ENCODE measurements around the gene SPSB4.
"Not testable (repeated sequence)": the region's sequence is repeated elsewhere in the genome, so short reads cannot be mapped to it uniquely, and the experiment has no call there.

SPSB4 gene

GRCh38 chr3:141095546-141095937 is 44.4 kb downstream of the SPSB4 start:
- DNase-seq (ENCODE audit: low spot score): no peak

DNA sequence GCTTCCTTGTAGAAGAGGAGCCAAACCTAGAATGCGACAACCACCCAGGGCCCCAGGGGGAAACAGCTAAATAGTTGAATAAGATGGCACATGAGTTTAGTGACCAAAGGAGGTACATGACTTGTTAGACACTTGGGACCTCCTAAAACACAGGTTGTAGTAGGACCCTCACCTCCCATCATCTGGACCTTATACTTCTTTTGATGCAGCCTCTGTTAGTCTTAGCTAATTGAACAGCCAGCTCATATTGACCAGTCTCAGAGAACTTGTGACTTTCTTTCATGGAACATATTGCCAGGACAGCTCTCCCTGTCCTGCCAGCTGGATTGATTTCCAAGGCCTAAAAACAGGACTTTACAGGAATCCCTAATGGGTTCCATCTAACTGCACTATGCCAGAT is 45.0 kb downstream of the SPSB4 start:
- DNase-seq (ENCODE audit: low spot score): no peak

DNA sequence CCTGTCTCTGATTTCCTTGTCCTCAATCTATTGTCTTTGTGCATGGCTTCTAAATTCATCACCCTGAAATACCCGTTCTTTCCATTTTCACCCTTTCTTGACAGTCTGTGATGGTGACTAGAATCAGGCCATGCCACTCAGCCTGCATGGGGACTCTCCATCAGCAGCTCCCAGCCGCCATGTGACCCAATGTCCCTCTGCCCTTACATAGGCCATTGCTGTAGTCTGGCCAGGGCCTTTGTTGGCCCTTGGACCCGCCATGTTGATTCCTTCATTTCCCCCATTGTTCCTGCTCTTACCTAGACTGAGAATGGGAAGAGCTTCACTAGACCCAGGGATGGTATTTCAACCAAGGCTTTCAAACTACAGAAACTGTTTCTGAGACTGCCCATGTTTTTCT is 45.8 kb downstream of the SPSB4 start:
- no peak for DNase-seq (ENCODE audit: low spot score)

GRCh38 chr3:141100112-141100511 is 49.0 kb downstream of the SPSB4 start:
- DNase-seq (ENCODE audit: low spot score): no peak

DNA sequence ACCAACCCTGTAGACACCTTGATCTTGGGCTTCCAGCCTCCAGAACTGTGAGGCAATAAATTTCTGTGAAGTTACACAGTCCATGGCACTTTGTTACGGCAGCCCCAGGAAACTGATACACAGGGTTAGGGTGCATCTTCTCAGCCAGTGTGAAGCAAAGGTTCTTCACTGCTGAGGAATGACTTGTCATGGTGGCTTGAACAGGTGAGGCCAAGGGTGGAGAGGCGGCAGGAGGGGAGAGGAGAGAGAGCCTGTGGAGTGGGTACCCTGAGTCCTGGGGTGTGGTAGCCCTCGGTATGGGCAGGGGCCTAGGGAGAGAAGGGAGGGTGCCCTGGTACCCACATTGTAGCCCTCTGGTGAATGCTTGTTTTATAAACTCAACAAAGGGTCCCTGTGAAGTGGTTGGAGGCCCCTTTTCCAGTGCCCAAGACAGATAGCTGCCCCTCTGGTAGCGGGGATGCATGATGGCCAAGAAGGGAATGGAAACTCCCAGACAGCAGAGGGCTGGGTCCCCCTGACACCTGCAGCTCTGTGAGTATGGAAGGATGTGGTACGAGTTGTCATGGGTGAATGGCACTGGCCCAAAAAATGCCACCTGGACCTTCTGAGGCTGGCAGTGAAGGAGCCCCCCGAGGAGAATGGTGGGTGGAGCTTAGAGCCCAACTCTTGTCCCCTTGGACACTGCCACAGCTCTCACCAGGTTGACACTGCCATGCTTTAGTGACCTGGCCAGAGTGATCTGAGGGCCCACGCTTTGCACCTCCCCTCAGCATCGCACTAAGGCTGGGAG is 49.6 kb downstream of the SPSB4 start:
- no peak for DNase-seq (ENCODE audit: low spot score)

GRCh38 chr3:141102372-141102771 is 51.2 kb downstream of the SPSB4 start:
- no peak for DNase-seq (ENCODE audit: low spot score)

DNA sequence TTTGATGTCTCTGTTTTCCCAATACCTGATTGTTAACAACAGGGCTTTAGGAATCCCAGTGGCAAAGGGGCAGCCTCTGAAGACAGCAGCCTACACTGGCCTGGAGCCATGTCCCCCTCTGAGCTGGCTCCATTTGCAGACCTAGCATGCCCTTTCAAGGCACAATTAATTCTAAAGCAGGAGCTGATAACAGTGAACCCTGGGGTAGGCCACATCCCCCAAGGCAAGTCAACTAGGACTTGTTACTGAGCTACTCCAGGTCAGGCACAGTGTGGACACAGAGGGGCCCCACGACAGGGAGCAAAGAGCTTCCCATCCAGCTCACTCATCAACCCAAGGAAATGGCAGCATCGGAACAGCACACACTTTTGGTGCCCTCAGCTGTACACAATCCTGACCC is 51.9 kb downstream of the SPSB4 start:
- no peak for DNase-seq (ENCODE audit: low spot score)

DNA sequence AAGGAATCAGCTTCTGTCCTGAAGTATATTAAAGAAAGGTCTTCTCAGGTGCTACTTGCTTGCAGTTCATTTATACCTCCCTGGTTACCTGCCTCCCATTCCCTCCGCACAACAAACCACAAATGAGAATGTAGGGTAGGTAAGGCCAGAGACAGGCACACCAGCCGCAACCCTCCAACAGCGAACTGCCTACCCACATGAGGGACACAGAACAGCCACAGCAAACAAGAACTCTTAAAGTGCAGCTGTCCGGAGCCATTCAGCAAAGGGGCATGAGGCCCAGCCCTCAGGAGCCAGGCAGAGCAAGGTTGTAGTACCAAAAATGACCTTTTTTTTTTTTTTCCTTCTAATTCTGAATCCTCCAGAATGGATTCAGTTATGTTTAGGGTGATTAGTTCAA is 52.4 kb downstream of the SPSB4 start:
- DNase-seq (ENCODE audit: low spot score): no peak

DNA sequence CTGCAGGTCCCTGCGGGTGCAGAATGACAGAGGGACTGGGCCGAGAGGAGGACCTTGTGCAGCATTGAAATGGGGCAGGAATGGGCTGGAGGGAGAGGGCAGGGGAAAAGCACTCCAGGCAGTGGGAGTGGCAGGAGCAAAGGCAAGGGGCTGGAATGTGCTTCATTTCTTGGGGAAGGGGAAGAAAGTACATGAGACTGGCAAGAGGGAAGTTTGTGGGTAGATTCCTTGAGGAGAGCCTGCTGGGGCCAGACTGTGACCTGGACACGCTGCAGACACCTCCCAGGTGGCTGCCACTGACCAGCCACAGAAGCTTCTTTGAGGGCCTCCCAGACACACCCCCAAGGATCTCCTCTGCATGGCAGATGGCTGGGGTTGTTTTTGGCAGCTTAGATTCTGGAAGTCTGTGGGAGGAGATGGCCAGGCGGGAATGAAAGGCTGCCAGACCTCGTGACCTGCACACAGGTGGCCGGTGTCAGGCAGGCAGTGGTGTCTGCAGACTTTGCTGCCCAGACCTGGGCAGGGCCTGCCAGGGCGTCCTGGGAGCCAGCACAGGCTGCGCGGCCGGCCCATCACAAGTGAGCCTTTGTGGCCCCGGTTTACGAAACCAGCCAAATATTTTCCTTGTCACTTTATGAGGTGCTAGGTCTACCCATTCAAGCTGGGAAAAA is 53.1 kb downstream of the SPSB4 start:
- DNase-seq (ENCODE audit: low spot score): no peak

- DNase-seq (ENCODE audit: low spot score): peak; percentile 71
These were observed 54.9 kb downstream of the SPSB4 start for GRCh38 chr3:141105828-141106628.

DNA sequence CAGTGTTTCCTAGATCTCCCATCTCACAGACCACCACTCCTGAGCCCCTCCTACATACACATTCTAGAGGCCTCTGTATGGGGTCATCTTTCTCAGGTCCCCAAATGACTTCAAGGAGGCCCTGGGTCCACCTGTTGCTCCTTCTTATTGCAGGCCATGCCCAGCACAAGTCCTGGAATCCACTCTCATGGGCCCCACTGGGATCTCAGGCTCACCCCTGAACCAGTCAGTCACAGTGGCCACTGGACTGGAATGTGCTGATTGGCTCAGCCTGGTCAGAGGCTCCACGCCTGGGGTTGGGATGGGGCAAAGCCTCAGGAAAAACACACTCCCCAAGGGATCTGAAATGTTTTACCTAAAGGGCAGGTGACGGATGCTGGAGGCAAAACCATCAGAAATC is 55.7 kb downstream of the SPSB4 start:
- DNase-seq (ENCODE audit: low spot score): no peak

DNA sequence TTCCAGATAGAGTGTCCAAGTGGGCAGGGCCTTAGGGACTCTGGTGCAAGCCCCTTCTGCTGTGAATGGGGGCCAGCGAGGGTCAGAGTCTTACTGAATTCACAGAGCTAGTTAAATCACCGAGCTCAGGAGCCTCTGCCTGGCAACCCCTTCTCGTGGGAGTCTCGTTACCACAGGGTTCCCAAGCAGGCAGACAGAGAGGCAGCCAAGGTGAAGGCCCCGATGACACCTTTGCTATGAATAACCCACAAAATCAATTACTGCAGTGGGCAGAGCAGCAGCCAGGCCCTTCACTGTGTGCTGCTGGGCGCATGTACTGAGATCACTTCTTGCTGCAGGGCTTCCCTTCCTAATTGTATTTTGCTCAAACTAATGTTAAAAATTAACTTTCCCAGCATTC is 56.9 kb downstream of the SPSB4 start:
- no peak for DNase-seq (ENCODE audit: low spot score)

- no peak for DNase-seq (ENCODE audit: low spot score)
These were observed 58.6 kb downstream of the SPSB4 start for GRCh38 chr3:141109751-141110150.

DNA sequence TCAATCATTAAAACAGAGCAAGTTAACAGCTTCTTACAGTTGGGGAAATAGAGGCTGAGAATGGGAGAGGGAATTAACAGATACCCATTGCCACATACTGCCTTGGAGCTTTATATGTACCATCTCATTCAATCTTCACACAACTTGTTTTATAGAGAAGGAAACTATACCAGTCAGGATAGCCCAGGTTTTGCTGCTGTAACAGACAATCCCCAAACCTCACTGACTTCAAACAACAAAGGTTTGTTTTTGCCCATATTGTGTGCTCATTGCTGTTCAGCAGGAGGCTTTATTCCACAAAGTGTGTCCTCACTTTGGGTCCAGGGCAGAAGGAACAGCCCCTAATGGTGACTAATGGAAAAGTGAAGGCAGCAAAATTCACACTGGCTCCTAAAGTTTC is 59.2 kb downstream of the SPSB4 start:
- DNase-seq (ENCODE audit: low spot score): no peak

GRCh38 chr3:141111364-141112155 is 60.4 kb downstream of the SPSB4 start:
- DNase-seq (ENCODE audit: low spot score): no peak

DNA sequence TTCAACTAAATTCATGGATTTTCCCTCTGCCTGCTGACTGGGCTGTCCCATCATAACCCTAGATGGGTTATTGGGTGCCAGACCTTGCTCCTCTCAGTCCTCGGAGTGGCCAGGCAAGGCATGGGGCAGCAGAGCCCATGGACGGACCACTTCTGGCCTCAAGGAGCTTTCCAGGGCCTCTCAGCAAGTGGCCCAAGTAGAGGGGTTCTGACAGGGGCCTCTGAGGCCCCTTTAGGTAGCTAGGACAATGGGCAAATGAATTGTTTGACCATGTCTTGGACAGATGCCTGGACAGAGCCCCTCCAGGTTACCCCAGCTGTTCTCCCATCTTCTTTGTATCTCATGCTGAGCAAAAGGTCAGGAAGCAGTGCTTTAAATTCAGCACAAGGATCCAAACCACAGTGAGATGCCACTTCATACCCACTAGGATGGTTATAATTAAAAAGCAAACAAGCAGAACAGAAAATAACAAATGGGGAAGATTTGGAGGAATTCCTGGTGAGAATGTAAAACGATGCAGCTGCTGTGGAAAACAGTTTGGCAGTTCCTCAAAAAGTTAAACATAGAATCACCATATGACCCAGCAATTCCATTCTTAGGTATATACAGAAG is 61.6 kb downstream of the SPSB4 start:
- DNase-seq (ENCODE audit: low spot score): no peak

DNA sequence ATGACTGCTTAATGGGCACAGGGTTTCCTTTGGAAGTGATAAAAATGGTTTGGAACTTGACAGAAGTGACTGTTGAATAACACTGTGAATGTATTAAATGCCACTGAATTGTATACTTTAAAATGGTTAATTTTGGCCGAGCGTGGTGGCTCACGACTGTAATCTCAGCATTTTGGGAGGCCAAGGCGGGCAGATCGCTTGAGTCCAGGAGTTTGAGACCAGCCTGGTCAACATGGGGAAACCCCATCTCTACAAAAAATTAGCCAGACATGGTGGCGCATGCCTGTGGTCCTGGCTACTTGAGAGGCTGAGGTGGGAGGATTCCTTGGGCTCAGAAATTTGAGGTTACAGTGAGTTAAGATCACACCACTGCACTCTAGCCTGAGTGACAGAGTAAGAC is 62.5 kb downstream of the SPSB4 start:
- not testable (repeated sequence) for DNase-seq (ENCODE audit: low spot score)

DNA sequence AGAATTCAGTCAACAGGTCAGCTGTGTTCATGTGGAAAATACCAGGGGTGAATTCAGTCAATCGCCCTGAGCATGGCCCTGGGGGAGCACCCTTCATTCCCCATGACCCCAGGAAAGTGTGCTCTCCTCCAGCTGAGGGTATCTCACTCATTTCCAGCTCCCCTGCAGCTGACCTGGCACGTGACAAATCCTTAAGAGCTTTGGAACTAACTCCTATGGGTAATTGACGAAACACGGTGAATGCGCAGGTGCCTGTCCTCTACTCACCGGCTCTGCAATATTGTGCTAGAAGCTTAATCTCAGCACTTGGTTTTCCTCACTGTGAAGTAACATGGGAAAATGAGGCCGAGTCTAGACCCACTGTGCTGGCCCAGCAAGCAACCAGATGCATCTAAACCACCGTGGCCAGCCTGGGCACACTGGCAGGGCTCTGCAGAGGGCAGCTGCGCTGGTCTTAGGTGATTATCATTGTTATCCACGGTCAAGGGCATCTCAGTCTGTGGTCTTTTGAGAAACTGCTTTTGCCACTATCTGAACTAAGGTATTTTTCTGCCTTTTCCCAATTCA is 63.1 kb downstream of the SPSB4 start:
- DNase-seq (ENCODE audit: low spot score): no peak

- no peak for DNase-seq (ENCODE audit: low spot score)
These were observed 63.8 kb downstream of the SPSB4 start for GRCh38 chr3:141114816-141115460.

GRCh38 chr3:141115789-141116541 is 64.8 kb downstream of the SPSB4 start:
- DNase-seq (ENCODE audit: low spot score): no peak
